GM12878 (cell line): ENCODE data around the gene IRX4. TPM values are rescaled to one million over a fixed set of nuclear protein-coding genes. Genes with fewer than 3 reads are reported as not detected.

Experiments used
- ATAC-seq: fragments of 200-7000 bp; cut with Tn5 transposase; 3 replicates; pipeline ENCODE4 v1.9.1; 2020; ENCODE audit warnings: mild to moderate bottlenecking, moderate library complexity
- BruUV-seq: library from RNA; stranded (reverse); fragments of 400-500 nt; replicated peaks from 2 replicates; lab custom pipeline; 2021; lab: Mats Ljungman, UMichigan
- CTCF ChIA-PET: fragments of 300-600 bp; sonication (Branson Sonifier 250); formaldehyde crosslinking; extraction: SDS; loops from one replicate; lab custom pipeline; 2021; ENCODE audit warnings: inconsistent platforms; lab: Yijun Ruan, JAX
- POLR2A ChIA-PET: fragments of 350-600 bp; formaldehyde crosslinking; extraction: SDS; loops from one replicate; lab custom pipeline; 2021; ENCODE audit warnings: inconsistent platforms; lab: Charles Lee
- RAD21 ChIA-PET: fragments of 300-600 bp; sonication (Branson Sonifier 250); formaldehyde crosslinking; loops from one replicate; lab custom pipeline; 2023; ENCODE audit warnings: antibody characterized with exemption; ENCODE audit not compliant: unreplicated experiment; lab: Charles Lee
- SMC1A ChIA-PET: fragments of 300-600 bp; sonication (Branson Sonifier 250); formaldehyde crosslinking; loops from one replicate; lab custom pipeline; 2023; ENCODE audit not compliant: unreplicated experiment, uncharacterized antibody; lab: Charles Lee
- DNase-seq: peaks from one replicate; pipeline ENCODE4 v3.0.0-alpha.2; 2011; ENCODE audit warnings: low read depth, low spot score
- FAIRE-seq: peaks from 3 replicates; lab custom pipeline; 2011; peaks lifted over from hg19 to GRCh38; lab: Jason Lieb, UNC
- H2AFZ ChIP-seq: 2 replicates; pipeline ENCODE4 v1.6.0; 2011; ENCODE audit warnings: low read depth, low read length, control low read depth; ENCODE audit not compliant: control insufficient read depth
- H3K27ac ChIP-seq: 2 replicates; pipeline ENCODE4 v1.5.1; 2011; ENCODE audit warnings: control low read depth; ENCODE audit not compliant: control insufficient read depth, insufficient read depth
- H3K27me3 ChIP-seq, 2 experiments: replicated peaks in 1 of 2; 2 replicates each; pipeline versions ENCODE4 v1.6.0 to v1.6.1; 2011; ENCODE audit warnings: low read length in 1 of 2; ENCODE audit not compliant: control insufficient read depth in 2 of 2, insufficient read depth in 2 of 2
- H3K36me3 ChIP-seq, 2 experiments: 2 replicates each; pipeline ENCODE4 v1.5.1; 2011; ENCODE audit warnings: low read length in 1 of 2; ENCODE audit not compliant: control insufficient read depth in 2 of 2, insufficient read depth in 2 of 2
- H3K4me1 ChIP-seq: 2 replicates; pipeline ENCODE4 v1.6.1; 2011; ENCODE audit warnings: mild to moderate bottlenecking, low read length, moderate library complexity, mixed read lengths; ENCODE audit not compliant: control insufficient read depth, insufficient read depth
- H3K4me2 ChIP-seq: 2 replicates; pipeline ENCODE4 v1.6.0; 2011; ENCODE audit warnings: control low read depth; ENCODE audit not compliant: control insufficient read depth, insufficient read depth
- H3K4me3 ChIP-seq: fragments of 200-600 bp; sonication (generic); 2 replicates; pipeline ENCODE4 v1.5.1; 2016
- H3K79me2 ChIP-seq: 2 replicates; pipeline ENCODE4 v1.6.0; 2011; ENCODE audit warnings: low read length; ENCODE audit not compliant: control insufficient read depth, insufficient read depth
- H3K9ac ChIP-seq: 2 replicates; pipeline ENCODE4 v1.8.0; 2011; ENCODE audit warnings: low read length, control low read depth, mixed read lengths; ENCODE audit not compliant: control insufficient read depth, insufficient read depth
- H3K9me3 ChIP-seq: replicated peaks from 3 replicates; pipeline ENCODE4 v1.5.1; 2011; ENCODE audit warnings: mild to moderate bottlenecking, low read length; ENCODE audit not compliant: control insufficient read depth, insufficient read depth
- H4K20me1 ChIP-seq: 2 replicates; pipeline ENCODE4 v1.6.0; 2011; ENCODE audit not compliant: control insufficient read depth, insufficient read depth
- ATF3 ChIP-seq: IDR thresholded peaks from 2 replicates; pipeline ENCODE4 v1.6.1; 2011; ENCODE audit warnings: low read depth, mild to moderate bottlenecking, low read length, moderate library complexity, borderline replicate concordance; ENCODE audit errors: extremely low read depth
- BRCA1 ChIP-seq: IDR thresholded peaks from 2 replicates; pipeline ENCODE4 v1.6.1; 2011; ENCODE audit warnings: low read depth, low read length, improper control_type of control experiment
- IRF4 ChIP-seq: IDR thresholded peaks from 2 replicates; pipeline ENCODE4 v1.6.1; 2011; ENCODE audit warnings: low read depth, low read length
- JUND ChIP-seq: IDR thresholded peaks from 2 replicates; pipeline ENCODE4 v1.6.1; 2012; ENCODE audit warnings: low read depth, mild to moderate bottlenecking, low read length, improper control_type of control experiment, moderate library complexity
- KDM1A ChIP-seq: fragments of 200-600 bp; sonication (generic); IDR thresholded peaks from 2 replicates; pipeline ENCODE4 v1.6.1; 2016; ENCODE audit warnings: borderline replicate concordance
- MEF2A ChIP-seq: IDR thresholded peaks from 2 replicates; pipeline ENCODE4 v1.6.1; 2011; ENCODE audit warnings: low read depth, mild to moderate bottlenecking, low read length, moderate library complexity; ENCODE audit not compliant: insufficient read depth
- MEF2B ChIP-seq: fragments of 450-650 bp; IDR thresholded peaks from 2 replicates; pipeline ENCODE4 v1.6.1; 2018; ENCODE audit warnings: mild to moderate bottlenecking, moderate library complexity; ENCODE audit not compliant: partially characterized antibody, poor library complexity, severe bottlenecking
- RAD51 ChIP-seq: fragments of 450-650 bp; IDR thresholded peaks from 2 replicates; pipeline ENCODE4 v1.6.1; 2016; ENCODE audit warnings: moderate library complexity, mild to moderate bottlenecking, inconsistent platforms
- RB1 ChIP-seq: fragments of 450-650 bp; formaldehyde crosslinking; IDR thresholded peaks from 2 replicates; pipeline ENCODE4 v1.6.1; 2017; ENCODE audit warnings: mild to moderate bottlenecking, borderline replicate concordance
- REST ChIP-seq: IDR thresholded peaks from 2 replicates; pipeline ENCODE4 v1.6.1; 2012; ENCODE audit warnings: mild to moderate bottlenecking, low read depth, low read length
- SMAD1 ChIP-seq: fragments of 450-650 bp; IDR thresholded peaks from 2 replicates; pipeline ENCODE4 v1.6.1; 2018; ENCODE audit warnings: mild to moderate bottlenecking, low read depth; ENCODE audit not compliant: partially characterized antibody
- TCF12 ChIP-seq: IDR thresholded peaks from 2 replicates; pipeline ENCODE4 v1.6.1; 2011; ENCODE audit warnings: low read depth, mild to moderate bottlenecking, low read length
- TCF3 ChIP-seq: IDR thresholded peaks from 2 replicates; pipeline ENCODE4 v1.6.1; 2012; ENCODE audit warnings: low read depth, mild to moderate bottlenecking, low read length, borderline replicate concordance; ENCODE audit not compliant: insufficient read depth
- ZNF687 ChIP-seq: fragments of 450-650 bp; IDR thresholded peaks from 2 replicates; pipeline ENCODE4 v1.6.1; 2017; ENCODE audit warnings: mild to moderate bottlenecking, moderate library complexity
- ZSCAN29 ChIP-seq: fragments of 450-650 bp; IDR thresholded peaks from 2 replicates; pipeline ENCODE4 v1.6.1; 2017; ENCODE audit warnings: mild to moderate bottlenecking, moderate library complexity
- WGBS: methylation state at CpG from one replicate; pipeline ENCODE4 v1.1.6; 2016; ENCODE audit warnings: low lambda C conversion rate; ENCODE audit not compliant: insufficient replicate concordance, insufficient coverage; ENCODE audit errors: missing lambda C conversion rate; 5-methylcytosine and 5-hydroxymethylcytosine counted together
- in situ Hi-C: fragments of 300-500 bp; cut with MboI; formaldehyde crosslinking; loops from 9 replicates; pipeline ENCODE4 v1.14.3; 2018; ENCODE audit warnings: mixed read lengths
- intact Hi-C: fragments of 100-400 bp; cut with micrococcal nuclease; formaldehyde crosslinking; loops from one replicate; pipeline ENCODE4 v1.14.2; 2022; ENCODE audit not compliant: unreplicated experiment
- polyA plus RNA-seq, 11 experiments: library from polyadenylated mRNA; depleted of rRNA in 4 of 11; unstranded in 6 of 11; stranded (reverse) in 5 of 11; fragments of >200 nt; fragmentation: Nextera tagmentation in 4 of 11; fragmentation: Illumina TruSeq in 1 of 11; extraction: Ambion mirVana in 4 of 11; extraction: Trizol in 1 of 11; gene quantifications; 1 replicate in 1 of 11; 2 replicates in 10 of 11; pipeline versions ENCODE4 v1.2.1 to v1.2.3, GENCODE V29; 2011 to 2016; ENCODE audit warnings: inconsistent platforms in 2 of 11, missing spikeins in 2 of 11, low read depth in 1 of 11
- total RNA-seq, 4 experiments: library from RNA; depleted of rRNA in 3 of 4; stranded (reverse); fragments of >200 nt in 3 of 4; fragmentation: Illumina TruSeq in 1 of 4; extraction: Trizol in 1 of 4; gene quantifications; 2 replicates each; pipeline versions ENCODE4 v1.2.1 to v1.2.3, GENCODE V29; 2013 to 2021

Gene IRX4
- total and polyA plus RNA-seq, 10 of the 15 experiments (the other 5 are each of a cell fraction or from before 2014, with no cell fraction given), result not detected

GRCh38 chr5:1830571-1831228, 52.0 kb downstream of the IRX4 start:
- no peak for ATAC-seq

More at GRCh38 chr5:1830571-1831228, 52.0 kb downstream of the IRX4 start:
- no peak overlapping the region for H2AFZ ChIP-seq
- no peak overlapping the region for H3K9ac ChIP-seq
- FAIRE-seq (no peak), DNase-seq (no peak)
- H3K4me3 ChIP-seq, result no peak overlapping the region
- intact Hi-C loops, result no loop called here
- no peaks in the 10 kb centered on the region for H3K4me1 ChIP-seq
- H4K20me1 ChIP-seq, result no peaks in the 10 kb centered on the region
- no peak overlapping the region for H3K27ac ChIP-seq
- H3K79me2 ChIP-seq, result no peaks in the 10 kb centered on the region
- ChIA-PET SMC1A (no interaction called here), CTCF (no interaction called here), RAD21 (no interaction called here), POLR2A (no interaction called here)
- H3K4me2 ChIP-seq, result no peak overlapping the region
- no TSS peak for BruUV-seq
- WGBS, result 74% methylated on average over 16 of the region's 17 CpGs
- no peaks in the 10 kb centered on the region for H3K9me3 ChIP-seq
- in situ Hi-C loops, result no loop called here
- no peak for TF ChIP-seq MEF2B
- no peak for TF ChIP-seq ZNF687
- TF ChIP-seq MEF2A, result no peak
- no peak for TF ChIP-seq SMAD1
- TF ChIP-seq ZSCAN29, result no peak
- no peak for TF ChIP-seq BRCA1
- no peak for TF ChIP-seq REST
- TF ChIP-seq RB1, result no peak
- TF ChIP-seq IRF4, result no peak
- TF ChIP-seq TCF3, result no peak
- TF ChIP-seq ATF3, result no peak
- no peak for TF ChIP-seq JUND
- no peak for TF ChIP-seq TCF12
- TF ChIP-seq KDM1A, result no peak
- TF ChIP-seq RAD51, result no peak
- H3K27me3 ChIP-seq, result no peaks in the 10 kb centered on the region
- H3K36me3 ChIP-seq, result peaks cover 0 to 1% of the 10 kb centered on the region in 2 experiments; a peak in 2 of 4 replicates
